Measurements from ENCODE around the gene TRPM8.

DNA sequence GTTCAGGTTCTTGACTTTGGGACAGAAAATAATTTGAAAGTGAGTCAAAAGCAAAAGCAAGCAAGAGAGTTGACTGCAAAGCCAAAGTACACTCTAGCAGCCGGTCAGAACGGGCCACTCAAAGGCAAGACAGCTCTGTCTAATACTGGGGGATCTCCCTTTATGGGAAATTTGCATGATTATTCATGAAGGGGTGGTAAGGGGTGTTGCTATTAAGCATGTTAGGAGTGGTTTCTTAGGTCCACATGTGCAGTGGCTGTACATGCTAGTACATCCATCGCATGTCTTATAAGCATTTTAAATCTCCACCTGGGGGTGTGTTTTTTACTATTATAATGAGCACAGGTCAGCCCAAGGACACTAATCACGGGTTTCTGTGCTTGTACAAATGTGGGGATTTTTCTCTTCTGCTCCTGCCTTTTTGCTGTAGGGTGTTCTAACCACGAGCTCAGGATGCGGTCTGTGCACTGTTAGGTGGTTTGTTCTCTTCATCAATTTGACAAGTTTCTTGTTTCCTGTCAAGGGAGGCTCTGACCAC, 73.2 kb downstream of the TRPM8 start:
- TF ChIP-seq, protein P1, sequence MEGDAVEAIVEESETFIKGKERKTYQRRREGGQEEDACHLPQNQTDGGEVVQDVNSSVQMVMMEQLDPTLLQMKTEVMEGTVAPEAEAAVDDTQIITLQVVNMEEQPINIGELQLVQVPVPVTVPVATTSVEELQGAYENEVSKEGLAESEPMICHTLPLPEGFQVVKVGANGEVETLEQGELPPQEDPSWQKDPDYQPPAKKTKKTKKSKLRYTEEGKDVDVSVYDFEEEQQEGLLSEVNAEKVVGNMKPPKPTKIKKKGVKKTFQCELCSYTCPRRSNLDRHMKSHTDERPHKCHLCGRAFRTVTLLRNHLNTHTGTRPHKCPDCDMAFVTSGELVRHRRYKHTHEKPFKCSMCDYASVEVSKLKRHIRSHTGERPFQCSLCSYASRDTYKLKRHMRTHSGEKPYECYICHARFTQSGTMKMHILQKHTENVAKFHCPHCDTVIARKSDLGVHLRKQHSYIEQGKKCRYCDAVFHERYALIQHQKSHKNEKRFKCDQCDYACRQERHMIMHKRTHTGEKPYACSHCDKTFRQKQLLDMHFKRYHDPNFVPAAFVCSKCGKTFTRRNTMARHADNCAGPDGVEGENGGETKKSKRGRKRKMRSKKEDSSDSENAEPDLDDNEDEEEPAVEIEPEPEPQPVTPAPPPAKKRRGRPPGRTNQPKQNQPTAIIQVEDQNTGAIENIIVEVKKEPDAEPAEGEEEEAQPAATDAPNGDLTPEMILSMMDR (optimal IDR thresholded peaks at IDR 0.05 in 1 of 3, IDR thresholded peaks at IDR 0.05 in 1 of 3, conservative IDR thresholded peaks at IDR 0.05 in 1 of 3; ENCODE audit: extremely low read depth in 1 of 3, insufficient read depth in 2 of 3, low read length in 3 of 3) = no peak
- no peak for TF ChIP-seq EZH2 (IDR thresholded peaks at IDR 0.05; ENCODE audit: low read length)

Data from keratinocyte (primary cell).